Type B pancreatic cell (in vitro differentiated cells): Measurements from ENCODE around the gene CCDC121. TPM values are rescaled to one million over a fixed set of nuclear protein-coding genes. Genes with fewer than 3 reads are reported as not detected.
A peak's percentile ranks its signal among the peaks of the same experiment; 100 is the strongest.

Experiments
- DNase-seq: peaks from one replicate; pipeline ENCODE4 v3.0.0; 2021; ENCODE audit warnings: mixed read lengths; ENCODE audit not compliant: unreplicated experiment; ENCODE audit errors: extremely low spot score
- H3K27ac Mint-ChIP-seq: 2 replicates; pipeline ENCODE4 v1.8.0; 2021; ENCODE audit warnings: mild to moderate bottlenecking, mixed read lengths
- H3K27me3 Mint-ChIP-seq: 2 replicates; pipeline ENCODE4 v1.8.0; 2021; ENCODE audit warnings: mixed read lengths
- H3K36me3 Mint-ChIP-seq: 2 replicates; pipeline ENCODE4 v1.8.0; 2021; ENCODE audit warnings: mixed read lengths
- H3K4me1 Mint-ChIP-seq: one replicate; pipeline ENCODE4 v1.8.0; 2021; ENCODE audit warnings: mixed read lengths; ENCODE audit not compliant: unreplicated experiment
- H3K4me3 Mint-ChIP-seq: 2 replicates; pipeline ENCODE4 v1.8.0; 2021; ENCODE audit warnings: mild to moderate bottlenecking, mixed read lengths
- H3K9me3 Mint-ChIP-seq: 2 replicates; pipeline ENCODE4 v1.8.0; 2021; ENCODE audit warnings: mixed read lengths
- CTCF ChIP-seq: fragments of 200-600 bp; sonication (generic); conservative IDR thresholded peaks from 2 replicates; pipeline ENCODE4 v1.5.0; 2021; ENCODE audit warnings: antibody characterized with exemption, mild to moderate bottlenecking
- long read RNA-seq: library from polyadenylated mRNA; unstranded; transcript quantifications from one replicate; pipeline ENCODE4 v2.0.0, GENCODE V29; 2020
- total RNA-seq: library from RNA; stranded (reverse); gene quantifications from 2 replicates; pipeline ENCODE4 v1.2.1, GENCODE V29; 2021; ENCODE audit warnings: low replicate concordance

Gene CCDC121
- 5.5 and 5.6 TPM in 2 replicates for total RNA-seq
- long read RNA-seq, transcript CCDC121-201 (2 exons, 2,342 nt) = major isoform, 16 of 18 reads
- long read RNA-seq, partial matches to known transcripts = 0 of 18 reads
- long read RNA-seq, other reads (novel, unspliced or antisense) = 2 of 18 reads

DNA sequence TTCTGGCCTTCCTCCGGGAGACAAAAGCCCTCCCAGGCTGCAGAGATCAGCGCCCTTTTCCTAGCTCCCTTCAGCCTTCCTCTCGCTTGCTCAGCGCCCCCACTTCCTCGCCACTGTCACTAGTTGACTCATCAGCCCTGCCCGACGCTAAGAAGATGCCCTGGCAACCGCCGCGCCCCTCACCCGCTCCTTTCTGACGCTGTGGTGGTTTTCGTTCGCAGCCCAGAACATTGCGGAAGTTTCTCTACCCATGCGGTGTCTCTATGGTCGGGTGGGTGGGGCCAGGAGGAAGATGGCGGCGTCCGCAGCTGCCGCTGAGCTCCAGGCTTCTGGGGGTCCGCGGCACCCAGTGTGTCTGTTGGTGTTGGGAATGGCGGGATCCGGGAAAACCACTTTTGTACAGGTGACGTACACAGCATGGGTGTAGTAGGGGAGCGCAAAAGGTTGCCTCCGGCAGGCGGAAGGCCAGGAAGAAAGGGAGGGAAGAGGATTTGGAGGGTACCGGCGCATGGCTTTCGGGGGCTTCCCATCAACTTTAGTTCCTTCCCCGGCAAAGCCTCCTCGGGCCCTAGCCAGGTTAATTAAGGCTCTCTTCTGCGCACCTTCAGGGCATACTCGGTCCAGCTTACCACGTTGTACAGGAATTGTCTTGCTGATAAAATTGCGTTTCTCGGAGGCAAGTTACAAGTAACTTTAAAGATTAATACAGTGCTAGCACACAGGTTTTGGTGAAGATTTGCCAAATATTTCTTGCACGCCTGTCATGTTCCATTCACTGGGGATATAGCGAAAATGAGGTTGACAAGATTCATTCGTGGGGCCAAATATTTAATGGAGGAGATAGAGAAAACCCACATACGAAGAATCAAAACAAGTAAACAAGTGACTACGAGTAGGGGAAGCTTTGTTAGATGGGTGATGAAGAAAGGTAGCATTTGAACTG lies at the start of gene CCDC121, which contains the start of gene GPN1:
Gene CCDC121 (minus strand): TSS at position 246 of the 943 bp plus-strand sequence. CDS start 1,213 bp downstream, outside the sequence.
Gene GPN1 (plus strand): TSS at position 284 of the 943 bp plus-strand sequence. CDS start 9 bp downstream, at position 293.
- Mint-ChIP-seq H3K36me3 (peaks cover 19% of the 10 kb centered on the region), H3K4me1 (peaks cover 12% of the 10 kb centered on the region), H3K27me3 (no peaks in the 10 kb centered on the region), H3K27ac (no peak within 1 kb of the TSS), H3K4me3 (no peak within 1 kb of the TSS), H3K9me3 (no peaks in the 10 kb centered on the region)
- TF ChIP-seq CTCF = no peak
- peak; percentile 83 for DNase-seq

- no peaks in the 10 kb centered on the region for H3K27me3 Mint-ChIP-seq
- no peaks in the 10 kb centered on the region for H3K4me1 Mint-ChIP-seq
- TF ChIP-seq CTCF = no peak
- H3K9me3 Mint-ChIP-seq = no peaks in the 10 kb centered on the region
- no peak overlapping the region for H3K27ac Mint-ChIP-seq
- no peak overlapping the region for H3K4me3 Mint-ChIP-seq
- no peak for DNase-seq
- peaks cover 12% of the 10 kb centered on the region for H3K36me3 Mint-ChIP-seq
Observed at GRCh38 chr2:27672723-27673486, 44.1 kb upstream of the CCDC121 start.

GRCh38 chr2:27671235-27671634 lies 42.4 kb upstream of the CCDC121 start:
- Mint-ChIP-seq H3K27ac (no peak overlapping the region), H3K9me3 (no peaks in the 10 kb centered on the region), H3K4me3 (no peak overlapping the region), H3K27me3 (no peaks in the 10 kb centered on the region), H3K36me3 (peaks cover 12% of the 10 kb centered on the region), H3K4me1 (no peaks in the 10 kb centered on the region)
- DNase-seq = no peak
- TF ChIP-seq CTCF = no peak

GRCh38 chr2:27667446-27667845 lies 38.6 kb upstream of the CCDC121 start:
- no peak overlapping the region for H3K4me3 Mint-ChIP-seq
- no peaks in the 10 kb centered on the region for H3K9me3 Mint-ChIP-seq
- no peak overlapping the region for H3K27ac Mint-ChIP-seq
- TF ChIP-seq CTCF = no peak
- no peak for DNase-seq
- peaks cover 9% of the 10 kb centered on the region for H3K36me3 Mint-ChIP-seq
- peaks cover 16% of the 10 kb centered on the region for H3K4me1 Mint-ChIP-seq
- H3K27me3 Mint-ChIP-seq = no peaks in the 10 kb centered on the region

GRCh38 chr2:27664622-27665363 lies 36.0 kb upstream of the CCDC121 start:
- peaks cover 16% of the 10 kb centered on the region for H3K4me1 Mint-ChIP-seq
- H3K27ac Mint-ChIP-seq = peak overlapping the region; percentile 18
- H3K9me3 Mint-ChIP-seq = no peaks in the 10 kb centered on the region
- peaks cover 6% of the 10 kb centered on the region for H3K36me3 Mint-ChIP-seq
- no peak for TF ChIP-seq CTCF
- H3K27me3 Mint-ChIP-seq = no peaks in the 10 kb centered on the region
- no peak for DNase-seq
- H3K4me3 Mint-ChIP-seq = peak overlapping the region; percentile 100
